ENCODE measurements around the gene GALNT10. TPM values are rescaled to one million over a fixed set of nuclear protein-coding genes. Genes with fewer than 3 reads are reported as not detected.

The GALNT10 gene
- polyA plus RNA-seq, 1 donor (not counting 4 experiments of a cell fraction or from before 2014, with no cell fraction given), result 17.9 TPM

- TF ChIP-seq CTCF (optimal IDR thresholded peaks at IDR 0.05 in 1 of 3, IDR thresholded peaks at IDR 0.05 in 1 of 3, conservative IDR thresholded peaks at IDR 0.05 in 1 of 3; ENCODE audit: extremely low read depth in 1 of 3, insufficient read depth in 2 of 3, low read length in 3 of 3) (no peak), EZH2 (IDR thresholded peaks at IDR 0.05; ENCODE audit: low read length) (no peak)
- H2AFZ ChIP-seq (ENCODE audit: control insufficient read depth, low read length), result no peak overlapping the region
- no peak overlapping the region for H3K4me2 ChIP-seq (ENCODE audit: control insufficient read depth, extremely low read depth, insufficient read depth, low read depth, low read length)
- dilution Hi-C loops (cut with MboI; ENCODE audit: extremely low pct_ligation_motif_present, low sequenced_read_pairs), result no loop called here
- no peaks in the 10 kb centered on the region for H3K9me1 ChIP-seq (ENCODE audit: control insufficient read depth, extremely low read depth, insufficient read depth, low read length)
- no peaks in the 10 kb centered on the region for H3K36me3 ChIP-seq (ENCODE audit: control insufficient read depth in 2 of 2, extremely low read depth in 1 of 2, insufficient read depth in 2 of 2, low read length in 2 of 2)
- H3K9ac ChIP-seq (ENCODE audit: control insufficient read depth, extremely low read depth, insufficient read depth, low read length), result no peak overlapping the region
- FAIRE-seq, result no peak
- H3K27ac ChIP-seq (ENCODE audit: control insufficient read depth, insufficient read depth, low read length), result no peak overlapping the region
- no peaks in the 10 kb centered on the region for H4K20me1 ChIP-seq (ENCODE audit: control insufficient read depth, extremely low read depth, insufficient read depth, low read length)
- H3K9me3 ChIP-seq (ENCODE audit: control insufficient read depth, low read depth, low read length), result no peaks in the 10 kb centered on the region
- H3K79me2 ChIP-seq (ENCODE audit: control insufficient read depth, insufficient read depth, low read length), result no peaks in the 10 kb centered on the region
- DNase-seq (ENCODE audit: low read depth, low spot score), result no peak
- H3K4me1 ChIP-seq (ENCODE audit: control insufficient read depth, extremely low read depth, insufficient read depth, low read length), result peaks cover 31% of the 10 kb centered on the region
- H3K4me3 ChIP-seq (ENCODE audit: control insufficient read depth in 2 of 3, extremely low read depth in 1 of 3, insufficient read depth in 2 of 3, low read depth in 1 of 3, low read length in 3 of 3), result no peak overlapping the region
- no peaks in the 10 kb centered on the region for H3K27me3 ChIP-seq (ENCODE audit: control insufficient read depth, extremely low read depth, insufficient read depth, low read length)
Measured at GRCh38 chr5:154372661-154373060, 182.1 kb downstream of the GALNT10 start.

GRCh38 chr5:154373326-154373725, 182.8 kb downstream of the GALNT10 start:
- Histone ChIP-seq H3K9me3 (ENCODE audit: control insufficient read depth, low read depth, low read length) (no peaks in the 10 kb centered on the region), H3K27me3 (ENCODE audit: control insufficient read depth, extremely low read depth, insufficient read depth, low read length) (no peaks in the 10 kb centered on the region), H3K9me1 (ENCODE audit: control insufficient read depth, extremely low read depth, insufficient read depth, low read length) (no peaks in the 10 kb centered on the region), H2AFZ (ENCODE audit: control insufficient read depth, low read length) (no peak overlapping the region), H3K4me1 (ENCODE audit: control insufficient read depth, extremely low read depth, insufficient read depth, low read length) (peaks cover 25% of the 10 kb centered on the region), H3K4me3 (ENCODE audit: control insufficient read depth in 2 of 3, extremely low read depth in 1 of 3, insufficient read depth in 2 of 3, low read depth in 1 of 3, low read length in 3 of 3) (no peak overlapping the region), H3K4me2 (ENCODE audit: control insufficient read depth, extremely low read depth, insufficient read depth, low read depth, low read length) (no peak overlapping the region), H4K20me1 (ENCODE audit: control insufficient read depth, extremely low read depth, insufficient read depth, low read length) (no peaks in the 10 kb centered on the region), H3K36me3 (ENCODE audit: control insufficient read depth in 2 of 2, extremely low read depth in 1 of 2, insufficient read depth in 2 of 2, low read length in 2 of 2) (no peaks in the 10 kb centered on the region), H3K79me2 (ENCODE audit: control insufficient read depth, insufficient read depth, low read length) (no peaks in the 10 kb centered on the region), H3K27ac (ENCODE audit: control insufficient read depth, insufficient read depth, low read length) (no peak overlapping the region), H3K9ac (ENCODE audit: control insufficient read depth, extremely low read depth, insufficient read depth, low read length) (no peak overlapping the region)
- no peak for FAIRE-seq
- dilution Hi-C loops (cut with MboI; ENCODE audit: extremely low pct_ligation_motif_present, low sequenced_read_pairs), result no loop called here
- no peak for TF ChIP-seq CTCF (optimal IDR thresholded peaks at IDR 0.05 in 1 of 3, IDR thresholded peaks at IDR 0.05 in 1 of 3, conservative IDR thresholded peaks at IDR 0.05 in 1 of 3; ENCODE audit: extremely low read depth in 1 of 3, insufficient read depth in 2 of 3, low read length in 3 of 3)
- no peak for TF ChIP-seq EZH2 (IDR thresholded peaks at IDR 0.05; ENCODE audit: low read length)
- DNase-seq (ENCODE audit: low read depth, low spot score), result no peak

All from keratinocyte (primary cell).